GM12892 (cell line): ENCODE measurements around the gene OGFRL1.

Source experiments
- DNase-seq: peaks from one replicate; pipeline ENCODE4 v3.0.0; 2011; ENCODE audit not compliant: insufficient read length
- FAIRE-seq: peaks from 2 replicates; lab custom pipeline; 2011; peaks lifted over from hg19 to GRCh38; lab: Jason Lieb, UNC
- POLR2A ChIP-seq: IDR thresholded peaks from 2 replicates; pipeline ENCODE4 v1.6.1; 2011; ENCODE audit warnings: low read depth, low read length, control low read depth
- POLR2AphosphoS5 ChIP-seq: IDR thresholded peaks from 2 replicates; pipeline ENCODE4 v1.6.1; 2011; ENCODE audit warnings: low read depth, low read length, control low read depth
- TAF1 ChIP-seq: IDR thresholded peaks from 2 replicates; pipeline ENCODE4 v1.6.1; 2011; ENCODE audit warnings: low read depth, mild to moderate bottlenecking, control low read depth, low read length, borderline replicate concordance

OGFRL1 gene

DNA sequence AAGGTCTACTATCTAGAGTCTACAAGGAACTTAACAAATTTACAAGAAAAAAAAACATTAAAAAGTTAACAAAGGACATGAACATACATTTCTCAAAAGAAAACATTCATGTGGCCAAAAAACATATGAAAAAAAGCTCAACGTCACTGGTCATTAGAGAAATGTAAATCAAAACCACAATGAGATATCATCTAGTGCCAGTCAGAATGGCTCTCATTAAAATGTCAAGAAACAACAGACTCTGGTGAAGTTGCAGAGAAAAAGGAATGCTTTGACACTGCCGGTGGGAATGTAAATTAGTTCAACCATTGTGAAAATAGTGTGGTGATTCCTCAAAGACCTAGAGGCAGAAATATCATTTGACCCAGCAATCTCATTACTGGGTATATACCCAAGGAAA is 48.3 kb downstream of the OGFRL1 start:
- DNase-seq (no peak), FAIRE-seq (no peak)
- TF ChIP-seq POLR2A, result no peak
- no peak for TF ChIP-seq POLR2AphosphoS5
- TF ChIP-seq TAF1, result no peak

DNA sequence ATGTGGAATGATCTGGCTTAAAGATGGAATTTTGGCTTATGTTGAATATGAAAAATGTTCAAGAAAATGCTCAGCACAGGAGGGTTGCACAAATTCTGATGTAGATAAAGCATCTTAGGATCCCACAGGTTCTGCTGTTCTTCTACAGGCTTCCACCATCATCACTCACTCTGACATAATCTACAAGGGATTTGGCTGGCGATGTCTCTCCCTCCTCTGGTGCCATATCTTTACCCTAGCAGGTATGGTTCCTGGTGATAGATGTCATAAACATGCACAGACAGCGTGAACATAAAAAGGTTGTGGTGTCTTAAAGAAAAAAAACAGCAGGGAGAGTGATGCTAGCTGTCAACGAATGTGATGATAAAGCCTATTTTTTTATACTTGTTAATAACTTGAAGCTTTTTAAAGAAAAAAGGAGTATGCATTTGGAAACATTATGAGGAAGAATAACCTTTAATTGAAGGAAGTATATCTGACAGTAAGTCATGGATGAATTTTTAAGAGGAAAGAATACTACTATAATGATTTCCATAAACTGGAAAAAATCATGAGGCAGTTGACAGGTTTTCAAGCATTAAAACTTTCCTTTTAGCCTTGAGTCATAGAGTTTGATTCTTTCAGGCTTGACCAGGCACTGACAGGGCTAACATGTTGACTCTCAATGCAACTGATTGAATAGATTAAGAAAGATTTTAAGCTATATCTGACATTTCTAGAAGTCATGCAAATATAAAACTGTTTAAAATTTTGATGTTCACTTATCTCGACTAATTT is 50.1 kb downstream of the OGFRL1 start:
- no peak for DNase-seq
- no peak for TF ChIP-seq TAF1
- no peak for TF ChIP-seq POLR2A
- no peak for TF ChIP-seq POLR2AphosphoS5
- no peak for FAIRE-seq

DNA sequence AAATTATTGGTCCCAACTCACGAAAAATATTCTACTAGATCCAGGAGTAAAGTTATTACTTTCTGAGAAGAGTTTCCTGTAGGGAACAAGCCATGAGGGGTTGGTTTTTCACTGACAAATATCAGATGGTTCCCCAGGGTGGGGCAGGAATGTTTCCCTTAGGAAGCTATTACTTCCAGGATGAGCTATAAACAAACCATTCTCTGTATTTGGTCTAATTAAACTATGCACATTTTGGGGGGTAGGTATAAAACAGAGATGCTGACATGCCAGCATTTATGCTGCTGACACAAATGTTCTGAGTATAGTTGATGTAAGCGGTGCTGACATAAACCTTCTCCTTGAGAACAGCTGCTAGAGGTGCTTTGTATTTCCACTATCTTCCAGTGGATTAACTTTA is 54.2 kb downstream of the OGFRL1 start:
- no peak for DNase-seq
- no peak for TF ChIP-seq TAF1
- TF ChIP-seq POLR2AphosphoS5, result no peak
- no peak for TF ChIP-seq POLR2A
- no peak for FAIRE-seq

DNA sequence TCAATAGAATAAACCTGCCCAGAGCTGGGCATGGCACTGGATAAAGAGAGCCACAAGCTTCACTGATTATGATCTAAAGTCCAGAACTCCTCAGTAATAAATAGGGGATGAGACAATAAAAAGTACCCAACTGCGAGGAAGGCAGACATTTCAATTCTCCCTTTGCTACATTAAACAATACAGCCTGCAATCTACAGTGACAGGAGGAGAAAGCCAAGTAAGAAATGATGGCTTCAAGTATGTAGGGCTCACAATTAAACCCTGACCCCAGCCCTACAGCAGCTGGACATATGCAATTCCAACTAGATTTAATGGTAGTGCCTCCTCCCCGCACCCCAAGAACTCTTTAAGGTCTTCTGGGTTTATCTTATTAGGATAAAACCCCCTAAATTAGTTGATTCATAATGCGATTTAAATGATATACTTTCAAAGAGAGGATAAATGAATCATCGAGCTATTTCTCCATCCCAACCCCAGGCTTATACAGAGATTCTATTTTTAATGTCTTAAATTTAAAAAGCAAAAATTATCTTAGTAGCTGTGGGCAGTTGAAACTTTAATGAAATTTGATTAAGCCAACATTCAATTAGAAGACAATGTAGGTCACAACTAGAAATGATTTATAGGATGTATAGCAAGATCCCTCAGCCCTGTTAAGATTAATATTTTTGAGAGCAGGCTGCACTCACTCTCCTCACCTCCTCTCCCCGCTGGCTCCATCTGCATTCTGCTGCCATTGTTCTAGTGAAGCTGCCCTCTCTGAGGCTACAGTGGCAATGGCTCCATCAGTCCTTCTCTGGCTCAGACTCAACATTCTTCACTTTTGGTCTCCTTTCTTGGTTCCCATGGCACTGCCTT is 57.1 kb downstream of the OGFRL1 start:
- TF ChIP-seq TAF1 (no peak), POLR2A (no peak), POLR2AphosphoS5 (no peak)
- FAIRE-seq, result peak; percentile 17
- DNase-seq, result no peak

DNA sequence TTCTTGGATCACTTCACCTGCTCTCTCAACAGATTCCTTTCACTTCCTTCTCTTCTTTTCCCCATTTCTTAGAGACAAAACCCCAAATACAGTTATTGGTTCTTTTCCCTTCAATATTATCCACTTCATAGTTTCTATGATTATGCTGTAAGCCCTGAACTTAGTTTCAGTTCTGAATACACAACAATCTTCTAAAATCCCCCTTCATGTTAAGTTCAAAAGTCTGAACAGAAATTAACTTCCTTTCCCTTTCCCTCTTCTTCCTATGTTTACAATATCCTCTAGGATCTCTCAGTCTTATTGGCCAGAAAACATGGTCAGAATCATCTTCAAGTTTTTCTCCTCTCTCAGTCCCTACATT is 57.7 kb downstream of the OGFRL1 start:
- TF ChIP-seq POLR2AphosphoS5 (no peak), POLR2A (no peak), TAF1 (no peak)
- FAIRE-seq (no peak), DNase-seq (no peak)

DNA sequence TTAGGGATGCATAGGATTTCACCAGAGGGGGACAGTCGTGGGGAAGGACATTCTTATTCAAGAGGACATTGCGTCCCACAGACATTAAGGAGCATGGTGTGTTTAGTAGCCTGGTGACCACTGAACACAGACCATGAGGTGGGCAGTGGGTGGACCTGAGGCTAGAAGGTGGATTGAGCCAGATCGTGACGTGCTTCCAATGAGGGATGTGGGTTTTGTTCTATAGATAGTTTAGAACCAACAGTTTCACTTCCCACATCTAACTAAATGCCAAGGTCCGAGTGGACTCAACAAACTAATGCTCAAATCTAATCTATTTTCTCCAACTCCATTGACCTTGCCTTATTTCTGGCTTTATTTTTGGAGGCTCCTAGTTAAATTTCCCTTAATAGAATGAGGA is 58.5 kb downstream of the OGFRL1 start:
- TF ChIP-seq POLR2AphosphoS5 (no peak), TAF1 (no peak), POLR2A (no peak)
- DNase-seq, result no peak
- FAIRE-seq, result no peak

DNA sequence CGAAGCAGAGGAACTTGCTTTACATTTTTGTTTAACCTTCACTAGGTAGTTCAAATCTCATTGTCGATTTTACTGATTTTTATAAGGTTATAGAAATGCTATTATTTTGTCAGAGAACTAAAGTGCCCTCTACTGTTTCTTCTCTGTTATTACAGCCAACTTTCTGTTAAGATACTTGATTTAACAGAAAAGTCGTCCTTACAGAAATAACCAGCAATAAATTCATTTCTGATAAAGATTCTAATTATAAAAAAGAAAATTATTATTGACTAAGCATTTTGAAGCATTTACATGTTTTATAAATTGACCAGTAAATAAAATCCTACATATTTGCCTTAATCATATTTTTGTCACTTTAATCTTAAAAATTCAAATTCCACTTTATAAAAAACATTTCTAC is 60.8 kb downstream of the OGFRL1 start:
- FAIRE-seq, result no peak
- no peak for DNase-seq
- TF ChIP-seq POLR2A, result no peak
- no peak for TF ChIP-seq TAF1

DNA sequence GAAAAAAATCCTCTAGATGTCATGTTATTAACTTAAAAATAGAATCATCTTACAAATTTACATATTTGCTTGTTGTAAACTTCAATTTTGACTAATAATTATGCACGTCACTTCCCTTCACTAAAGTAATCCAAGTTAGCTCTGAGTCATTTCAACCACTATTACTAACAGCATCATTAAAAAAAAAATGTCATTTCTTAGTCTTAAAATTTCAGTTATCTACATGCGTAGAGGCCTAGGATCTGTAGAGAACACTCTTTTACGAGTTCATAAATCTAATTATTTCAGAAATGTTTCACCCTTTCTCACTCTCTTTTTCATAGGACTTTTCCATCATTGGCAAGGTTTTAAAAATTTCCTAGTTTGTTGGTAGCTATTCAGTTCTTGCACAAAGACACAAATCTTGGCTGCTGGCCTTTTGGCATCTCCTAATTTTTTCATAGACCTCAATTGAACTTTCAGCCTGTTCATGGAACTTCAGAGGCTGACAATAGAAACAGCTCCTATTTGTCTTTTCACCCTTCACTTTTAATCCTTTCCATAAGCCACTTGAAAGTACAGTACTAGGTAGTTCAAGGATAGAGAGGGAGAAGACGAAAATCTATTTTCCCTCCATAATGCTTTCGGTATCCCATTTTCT is 61.5 kb downstream of the OGFRL1 start:
- TF ChIP-seq TAF1, result no peak
- no peak for TF ChIP-seq POLR2AphosphoS5
- TF ChIP-seq POLR2A, result no peak
- no peak for FAIRE-seq
- DNase-seq, result no peak

DNA sequence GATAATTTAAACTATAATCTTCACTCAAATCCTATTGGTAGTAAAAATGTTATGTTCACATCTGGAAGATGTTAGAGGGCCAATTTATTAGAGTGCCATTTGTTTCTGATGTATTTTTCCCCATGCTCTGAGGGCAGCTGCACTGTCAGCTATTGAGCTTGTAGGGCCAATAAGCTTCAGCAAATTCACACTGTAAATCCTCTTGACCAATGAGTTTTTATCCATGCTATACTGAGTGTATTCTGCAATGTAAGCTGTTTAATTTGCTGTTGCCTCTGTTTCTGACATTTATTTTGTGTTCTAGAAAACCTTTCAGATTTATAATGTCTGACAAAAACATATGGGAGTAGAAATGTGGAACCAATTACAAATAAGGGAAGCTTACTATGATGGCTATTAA is 62.6 kb downstream of the OGFRL1 start:
- DNase-seq, result no peak
- FAIRE-seq, result peak; percentile 17
- TF ChIP-seq TAF1 (no peak), POLR2A (no peak), POLR2AphosphoS5 (no peak)
